Transverse colon (tissue), 4 donors: Measurements from ENCODE around the gene NDST4. TPM values are rescaled to one million over a fixed set of nuclear protein-coding genes. Genes with fewer than 3 reads are reported as not detected.

Experiments used
- DNase-seq: peaks from one replicate; pipeline ENCODE4 v3.0.0-alpha.2; 2019
- H3K27ac ChIP-seq, 4 donors: fragments of 200-600 bp; sonication (generic); 2 replicates each; pipeline ENCODE4 v1.5.1; 2016 to 2018; ENCODE audit warnings: inconsistent platforms in 4 of 4
- H3K27me3 ChIP-seq: fragments of 200-600 bp; sonication (generic); 2 replicates; pipeline ENCODE4 v1.5.1; 2017; ENCODE audit warnings: inconsistent platforms
- H3K36me3 ChIP-seq, 4 donors: fragments of 200-600 bp; sonication (generic); 2 replicates each; pipeline ENCODE4 v1.5.1; 2017 to 2019; ENCODE audit warnings: inconsistent platforms in 4 of 4
- H3K4me1 ChIP-seq, 4 donors: fragments of 200-600 bp; sonication (generic); 2 replicates each; pipeline ENCODE4 v1.5.1; 2017 to 2020; ENCODE audit warnings: inconsistent platforms in 4 of 4
- H3K4me3 ChIP-seq, 4 donors: fragments of 200-600 bp; sonication (generic); 1 replicate in 1 of 4; 2 replicates in 3 of 4; pipeline versions ENCODE4 v1.5.1 to v1.6.1; 2017 to 2019; ENCODE audit warnings: inconsistent platforms in 4 of 4
- H3K9me3 ChIP-seq, 2 donors: fragments of 200-600 bp; sonication (generic); 2 replicates each; pipeline ENCODE4 v1.5.1; 2017 to 2019; ENCODE audit warnings: inconsistent platforms in 2 of 2
- EP300 ChIP-seq: sonication (generic); formaldehyde crosslinking; IDR thresholded peaks from one replicate; pipeline ENCODE4 v1.6.1; 2017; ENCODE audit warnings: antibody characterized with exemption, low read depth
- POLR2A ChIP-seq: fragments of 450-650 bp; IDR thresholded peaks from one replicate; pipeline ENCODE4 v1.6.1; 2016; ENCODE audit warnings: antibody characterized with exemption, mild to moderate bottlenecking, moderate library complexity
- POLR2AphosphoS5 ChIP-seq, 3 donors: sonication (generic); formaldehyde crosslinking; IDR thresholded peaks; one replicate each; pipeline ENCODE4 v1.6.1; 2016; ENCODE audit warnings: antibody characterized with exemption in 3 of 3
- WGBS, 2 donors: methylation state at CpG; one replicate each; pipeline ENCODE4 v1.1.5; 2018; ENCODE audit warnings: low coverage in 1 of 2; 5-methylcytosine and 5-hydroxymethylcytosine counted together
- in situ Hi-C, 4 donors: fragments of 200-750 bp; cut with MboI; loops; one replicate each; pipeline versions ENCODE4 v1.15.0 to v1.15.1; 2017; ENCODE audit warnings: low sequenced_read_pairs in 3 of 4, low pct_ligation_motif_present in 1 of 4, low pct_unique_long_range_greater_than_20kb in 1 of 4
- intact Hi-C: fragments of 100-400 bp; cut with DNase I; formaldehyde crosslinking; loops from one replicate; pipeline ENCODE4 v1.15.1; 2023; ENCODE audit warnings: low total_unique reads
- total RNA-seq, 4 donors: library from RNA; depleted of rRNA; stranded (reverse); fragments of >200 nt; gene quantifications; one replicate each; pipeline ENCODE4 v1.1.0, GENCODE V29; 2016
- TF ChIP-seq, protein P1 (sequence below), 5 experiments: fragments of 200-600 bp in 3 of 5; fragments of 450-650 bp in 2 of 5; sonication (generic) in 3 of 5; IDR thresholded peaks; 1 replicate in 2 of 5; 2 replicates in 3 of 5; pipeline ENCODE4 v1.5.1; 2016 to 2017; ENCODE audit warnings: antibody characterized with exemption in 5 of 5, inconsistent platforms in 3 of 5, mild to moderate bottlenecking in 2 of 5, moderate library complexity in 1 of 5

The NDST4 gene
- total RNA-seq: under 1 TPM in 1 of 4 donors, not detected in 3; 0.14 TPM

DNA sequence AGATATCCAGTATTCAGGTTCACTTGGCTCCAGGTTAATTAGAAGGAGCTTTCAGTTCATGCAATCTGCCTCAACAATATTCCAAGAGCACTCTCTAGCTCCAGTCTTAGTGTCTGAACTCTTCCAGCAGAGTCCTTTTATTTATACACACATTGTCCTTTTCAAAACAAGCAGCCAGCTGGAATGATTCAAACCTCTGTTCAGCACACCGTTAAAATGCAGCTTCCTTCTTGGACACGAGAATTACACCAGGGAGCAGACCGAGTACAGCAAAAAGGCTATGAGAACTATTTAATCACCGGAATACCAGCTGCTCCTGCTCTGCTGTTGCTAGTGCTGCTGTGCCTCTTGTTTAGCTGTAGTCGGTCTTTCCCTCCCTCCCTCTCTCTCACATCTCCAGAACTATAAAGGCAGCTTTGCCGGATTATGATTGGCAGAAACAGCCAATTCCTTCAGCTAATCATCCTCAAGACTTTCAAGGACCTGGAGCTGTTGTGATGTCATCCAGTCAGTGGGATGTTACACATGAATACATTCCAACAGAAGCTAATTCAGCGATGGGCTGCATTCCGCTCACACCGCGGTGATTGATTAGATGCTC, at the start of gene NDST4:
Gene NDST4 (minus strand): TSS at position 115 of the 601 bp plus-strand sequence. CDS start 36,584 bp downstream, outside the sequence.
- Histone ChIP-seq H3K4me1 (peaks cover 0 to 20% (median 0%) of the 10 kb centered on the region in 4 donors), H3K27ac (no peak within 1 kb of the TSS), H3K36me3 (no peaks in the 10 kb centered on the region), H3K9me3 (no peaks in the 10 kb centered on the region), H3K27me3 (no peaks in the 10 kb centered on the region), H3K4me3 (peak within 1 kb of the TSS in 1 of 4 donors; percentile 15)
- DNase-seq: no peak
- 31 to 53% methylated on average over 4 to 10 of the region's 10 CpGs for WGBS, 2 donors
- no peak for TF ChIP-seq POLR2AphosphoS5 (IDR thresholded peaks at IDR 0.05)
- TF ChIP-seq, protein P1, sequence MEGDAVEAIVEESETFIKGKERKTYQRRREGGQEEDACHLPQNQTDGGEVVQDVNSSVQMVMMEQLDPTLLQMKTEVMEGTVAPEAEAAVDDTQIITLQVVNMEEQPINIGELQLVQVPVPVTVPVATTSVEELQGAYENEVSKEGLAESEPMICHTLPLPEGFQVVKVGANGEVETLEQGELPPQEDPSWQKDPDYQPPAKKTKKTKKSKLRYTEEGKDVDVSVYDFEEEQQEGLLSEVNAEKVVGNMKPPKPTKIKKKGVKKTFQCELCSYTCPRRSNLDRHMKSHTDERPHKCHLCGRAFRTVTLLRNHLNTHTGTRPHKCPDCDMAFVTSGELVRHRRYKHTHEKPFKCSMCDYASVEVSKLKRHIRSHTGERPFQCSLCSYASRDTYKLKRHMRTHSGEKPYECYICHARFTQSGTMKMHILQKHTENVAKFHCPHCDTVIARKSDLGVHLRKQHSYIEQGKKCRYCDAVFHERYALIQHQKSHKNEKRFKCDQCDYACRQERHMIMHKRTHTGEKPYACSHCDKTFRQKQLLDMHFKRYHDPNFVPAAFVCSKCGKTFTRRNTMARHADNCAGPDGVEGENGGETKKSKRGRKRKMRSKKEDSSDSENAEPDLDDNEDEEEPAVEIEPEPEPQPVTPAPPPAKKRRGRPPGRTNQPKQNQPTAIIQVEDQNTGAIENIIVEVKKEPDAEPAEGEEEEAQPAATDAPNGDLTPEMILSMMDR (IDR thresholded peaks at IDR 0.05): no peak
- TF ChIP-seq EP300: no peak
- TF ChIP-seq POLR2A: no peak
- intact Hi-C loops: no loop called here
- in situ Hi-C loops: loop anchor here in 1 of 4 donors (25.0 kb wide), 1 partner anchor 749 kb away; no protein-coding TSS in a partner anchor

DNA sequence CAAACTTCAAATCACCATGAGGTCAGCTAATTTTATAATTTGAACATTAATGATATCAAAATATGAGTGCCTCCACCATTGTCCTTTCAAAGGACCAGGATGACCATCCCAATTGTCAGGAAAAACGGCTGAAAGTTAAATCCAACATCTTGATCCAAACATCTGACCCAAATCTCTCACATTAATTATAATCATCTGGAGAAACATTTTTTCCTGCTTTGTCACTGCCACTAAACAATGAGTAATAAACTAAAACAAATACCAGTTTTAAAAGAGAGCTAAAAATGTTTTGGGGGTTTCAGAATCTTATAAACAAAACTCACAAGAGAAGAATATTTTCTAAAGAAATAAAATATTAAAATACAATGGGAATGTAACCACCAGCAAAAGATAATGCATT, 45.7 kb upstream of the NDST4 start:
- Histone ChIP-seq H3K4me1 (no peaks in the 10 kb centered on the region), H3K27ac (no peak overlapping the region), H3K9me3 (no peaks in the 10 kb centered on the region), H3K27me3 (no peaks in the 10 kb centered on the region), H3K4me3 (no peak overlapping the region), H3K36me3 (no peaks in the 10 kb centered on the region)
- intact Hi-C loops (no loop called here), in situ Hi-C loops (no loop called here)
- DNase-seq: no peak
- TF ChIP-seq, protein P1 (IDR thresholded peaks at IDR 0.05): no peak
- TF ChIP-seq POLR2A (no peak), EP300 (no peak), POLR2AphosphoS5 (IDR thresholded peaks at IDR 0.05) (no peak)
- WGBS, 2 donors: 38 to 63% methylated on average over 1 of the region's 1 CpG

DNA sequence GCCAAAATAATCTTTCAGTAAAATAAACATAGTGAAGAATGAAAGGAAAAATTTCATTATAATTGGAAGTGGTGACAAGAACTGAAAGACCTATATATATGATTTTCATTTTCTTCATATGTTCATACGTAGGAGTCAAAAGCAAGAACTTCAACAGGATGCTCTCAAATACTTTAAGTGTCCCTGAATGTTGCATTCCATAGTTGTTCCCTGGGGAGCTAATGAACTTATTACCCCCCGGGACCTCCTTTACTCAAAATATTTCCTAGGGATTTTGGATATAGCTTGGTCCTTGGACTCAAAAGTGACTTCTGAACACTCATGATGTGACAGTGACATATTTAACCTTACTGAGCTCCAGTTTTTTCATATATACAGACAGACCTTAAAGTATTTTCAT, 44.9 kb upstream of the NDST4 start:
- Histone ChIP-seq H3K27me3 (no peaks in the 10 kb centered on the region), H3K9me3 (no peaks in the 10 kb centered on the region), H3K36me3 (no peaks in the 10 kb centered on the region), H3K4me1 (no peaks in the 10 kb centered on the region), H3K4me3 (no peak overlapping the region), H3K27ac (no peak overlapping the region)
- in situ Hi-C loops (no loop called here), intact Hi-C loops (no loop called here)
- TF ChIP-seq POLR2AphosphoS5 (IDR thresholded peaks at IDR 0.05) (no peak), POLR2A (no peak), EP300 (no peak)
- TF ChIP-seq, protein P1 (IDR thresholded peaks at IDR 0.05): no peak
- DNase-seq: no peak
- 72 to 87% methylated on average over 2 of the region's 2 CpGs for WGBS, 2 donors

DNA sequence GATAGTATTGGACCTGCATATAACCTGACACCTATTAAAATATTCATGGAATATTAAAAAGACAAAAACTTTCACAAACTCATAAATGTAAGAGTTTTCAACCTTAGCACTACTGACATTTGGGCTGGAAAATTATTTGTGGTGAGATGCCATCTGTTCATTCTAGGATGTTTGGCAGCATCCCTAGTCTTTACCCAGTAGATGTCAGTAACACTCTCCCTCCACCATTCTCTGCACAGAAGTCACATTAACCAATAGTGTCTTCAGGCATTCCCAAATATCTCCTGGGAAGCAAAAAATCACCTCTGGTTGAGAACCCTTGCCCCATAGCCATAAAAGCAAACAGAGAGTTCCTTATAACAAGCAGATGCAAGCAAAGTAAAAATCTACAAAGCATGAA, 41.4 kb upstream of the NDST4 start:
- no peak for TF ChIP-seq POLR2AphosphoS5 (IDR thresholded peaks at IDR 0.05)
- TF ChIP-seq, protein P1 (IDR thresholded peaks at IDR 0.05): no peak
- Histone ChIP-seq H3K27ac (no peak overlapping the region), H3K4me1 (no peaks in the 10 kb centered on the region), H3K4me3 (no peak overlapping the region), H3K27me3 (no peaks in the 10 kb centered on the region), H3K36me3 (no peaks in the 10 kb centered on the region), H3K9me3 (no peaks in the 10 kb centered on the region)
- in situ Hi-C loops (no loop called here), intact Hi-C loops (no loop called here)
- DNase-seq: no peak
